ENCODE results near the gene TMEM253.

The TMEM253 gene

GRCh38 chr14:21105095-21105494, 4.2 kb downstream of the TMEM253 start:
- Histone ChIP-seq H3K27ac (ENCODE audit: extremely low read depth, low read depth, low read length) (peak overlapping the region; percentile 99; the same call in 1 of the 2 replicates), H3K36me3 (ENCODE audit: control insufficient read depth in 2 of 2, insufficient read depth in 1 of 2, low read length in 2 of 2) (no peaks in the 10 kb centered on the region), H3K4me1 (ENCODE audit: control insufficient read depth, insufficient read depth, low read length) (peaks cover 16% of the 10 kb centered on the region), H3K9me3 (ENCODE audit: control insufficient read depth, insufficient read depth, low read depth, low read length) (no peaks in the 10 kb centered on the region), H3K4me3 (ENCODE audit: low read depth, low read length) (no peak overlapping the region)
- CTCF ChIA-PET: interaction anchor here (0.6 to 10.4 kb wide), 31 partner anchors 8 to 1227 kb away, joined by 3 to 175 read pairs (median 6); partner anchors contain the start of gene ARHGEF40
- POLR2A ChIA-PET: interaction anchor here (0.5 to 3.2 kb wide), 8 partner anchors 9 to 90 kb away, joined by 3 to 29 read pairs (median 8); partner anchors contain the start of gene ARHGEF40
- no peak for TF ChIP-seq ZBTB17 (tag by site-specific recombination; IDR thresholded peaks at IDR 0.05)
- no peak for TF ChIP-seq ZNF211 (tag by site-specific recombination; IDR thresholded peaks at IDR 0.05; ENCODE audit: low read depth)
- TF ChIP-seq KLF8 (tag by site-specific recombination; IDR thresholded peaks at IDR 0.05): no peak

- Histone ChIP-seq H3K9me3 (ENCODE audit: control insufficient read depth, insufficient read depth, low read depth, low read length) (no peaks in the 10 kb centered on the region), H3K4me3 (ENCODE audit: low read depth, low read length) (no peak overlapping the region), H3K27ac (ENCODE audit: extremely low read depth, low read depth, low read length) (no peak overlapping the region), H3K36me3 (ENCODE audit: control insufficient read depth in 2 of 2, insufficient read depth in 1 of 2, low read length in 2 of 2) (no peaks in the 10 kb centered on the region), H3K4me1 (ENCODE audit: control insufficient read depth, insufficient read depth, low read length) (peaks cover 16% of the 10 kb centered on the region)
- ChIA-PET CTCF (interaction anchor here (1.4 to 10.4 kb wide), 9 partner anchors 9 to 93 kb away, joined by 5 to 175 read pairs (median 23); partner anchors contain the start of gene ARHGEF40), POLR2A (interaction anchor here (3.2 kb wide), 1 partner anchor 35 kb away, joined by 29 read pairs; the partner anchor contains the start of gene ARHGEF40)
- TF ChIP-seq ZNF645 (tag by site-specific recombination; IDR thresholded peaks at IDR 0.05) (no peak), SCRT2 (tag by site-specific recombination; IDR thresholded peaks at IDR 0.05) (no peak), ZBTB8A (tag by site-specific recombination; IDR thresholded peaks at IDR 0.05) (no peak), ZNF140 (tag by site-specific recombination; IDR thresholded peaks at IDR 0.05) (no peak), ZNF561 (tag by site-specific recombination; IDR thresholded peaks at IDR 0.05; ENCODE audit: borderline replicate concordance) (no peak), ZNF664 (tag by site-specific recombination; IDR thresholded peaks at IDR 0.05) (no peak), ZNF473 (tag by site-specific recombination; IDR thresholded peaks at IDR 0.05) (no peak), ZNF580 (tag by site-specific recombination; IDR thresholded peaks at IDR 0.05) (no peak), BCL6B (tag by site-specific recombination; IDR thresholded peaks at IDR 0.05) (no peak), ZNF148 (tag by site-specific recombination; IDR thresholded peaks at IDR 0.05; ENCODE audit: borderline replicate concordance) (no peak), WT1 (tag by site-specific recombination; IDR thresholded peaks at IDR 0.05) (no peak), ZNF404 (tag by site-specific recombination; IDR thresholded peaks at IDR 0.05) (no peak), ZNF544 (tag by site-specific recombination; IDR thresholded peaks at IDR 0.05) (no peak), ZBTB44 (tag by site-specific recombination; IDR thresholded peaks at IDR 0.05) (no peak), ZNF202 (tag by site-specific recombination; IDR thresholded peaks at IDR 0.05; ENCODE audit: borderline replicate concordance) (no peak), ZNF639 (tag by site-specific recombination; IDR thresholded peaks at IDR 0.05) (no peak), ELK4 (IDR thresholded peaks at IDR 0.05; ENCODE audit: borderline replicate concordance, low read depth, low read length) (no peak), ZNF362 (tag by site-specific recombination; IDR thresholded peaks at IDR 0.05) (no peak), SP7 (tag by site-specific recombination; IDR thresholded peaks at IDR 0.05) (no peak)
Measured at GRCh38 chr14:21106176-21106497, 5.3 kb downstream of the TMEM253 start.

Measured in HEK293 (cell line).